ENCODE measurements around the gene MAP4K5.

DNA sequence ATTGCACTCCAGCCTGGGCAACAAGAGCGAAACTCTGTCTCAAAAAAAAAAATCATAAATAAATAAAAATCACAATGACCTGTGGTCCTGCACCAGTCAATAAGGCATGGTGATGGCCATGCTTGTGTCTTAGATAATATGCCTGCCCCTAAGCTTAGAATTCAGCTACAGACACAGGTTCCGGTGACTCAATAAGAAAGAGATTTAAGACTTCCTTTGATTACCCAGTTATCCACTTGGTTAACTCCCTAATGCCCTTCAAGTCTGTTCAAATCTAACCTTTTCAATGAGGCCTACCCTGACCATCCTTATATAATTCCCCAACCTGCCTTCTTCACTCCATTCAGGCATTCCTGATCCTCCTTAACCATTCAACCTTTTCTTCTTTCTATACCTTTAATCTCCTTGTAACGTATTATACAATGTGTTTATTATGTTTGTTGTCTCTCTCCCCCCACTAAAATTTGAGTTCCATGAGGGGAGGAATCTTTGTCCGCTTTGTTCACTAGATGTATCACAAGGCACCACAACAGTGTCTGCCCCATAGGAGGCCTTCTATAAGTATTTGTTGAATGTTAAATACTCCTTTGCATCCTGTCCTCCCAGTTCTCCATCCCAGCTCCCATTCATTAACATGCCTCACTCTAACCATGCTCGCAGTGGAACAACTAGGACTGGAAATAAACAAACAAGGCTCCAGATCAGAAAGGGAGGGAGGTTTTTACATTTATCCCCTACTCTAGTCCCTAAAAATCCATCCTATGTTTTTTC, 8.9 kb downstream of the MAP4K5 start:
- no peak for TF ChIP-seq EP300 (IDR thresholded peaks at IDR 0.05)
- TF ChIP-seq, protein P1, sequence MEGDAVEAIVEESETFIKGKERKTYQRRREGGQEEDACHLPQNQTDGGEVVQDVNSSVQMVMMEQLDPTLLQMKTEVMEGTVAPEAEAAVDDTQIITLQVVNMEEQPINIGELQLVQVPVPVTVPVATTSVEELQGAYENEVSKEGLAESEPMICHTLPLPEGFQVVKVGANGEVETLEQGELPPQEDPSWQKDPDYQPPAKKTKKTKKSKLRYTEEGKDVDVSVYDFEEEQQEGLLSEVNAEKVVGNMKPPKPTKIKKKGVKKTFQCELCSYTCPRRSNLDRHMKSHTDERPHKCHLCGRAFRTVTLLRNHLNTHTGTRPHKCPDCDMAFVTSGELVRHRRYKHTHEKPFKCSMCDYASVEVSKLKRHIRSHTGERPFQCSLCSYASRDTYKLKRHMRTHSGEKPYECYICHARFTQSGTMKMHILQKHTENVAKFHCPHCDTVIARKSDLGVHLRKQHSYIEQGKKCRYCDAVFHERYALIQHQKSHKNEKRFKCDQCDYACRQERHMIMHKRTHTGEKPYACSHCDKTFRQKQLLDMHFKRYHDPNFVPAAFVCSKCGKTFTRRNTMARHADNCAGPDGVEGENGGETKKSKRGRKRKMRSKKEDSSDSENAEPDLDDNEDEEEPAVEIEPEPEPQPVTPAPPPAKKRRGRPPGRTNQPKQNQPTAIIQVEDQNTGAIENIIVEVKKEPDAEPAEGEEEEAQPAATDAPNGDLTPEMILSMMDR (IDR thresholded peaks at IDR 0.05), result no peak
